CD4-positive, alpha-beta memory T cell (primary cell): ENCODE results near the gene TRRAP. TPM values are rescaled to one million over a fixed set of nuclear protein-coding genes. Genes with fewer than 3 reads are reported as not detected.

Experiments used
- CTCF ChIA-PET: fragments of 350-600 bp; sonication (Branson Sonifier 250); formaldehyde crosslinking; loops from one replicate; lab custom pipeline; 2021; ENCODE audit warnings: inconsistent platforms; ENCODE audit not compliant: partially characterized antibody; lab: Charles Lee
- POLR2A ChIA-PET: fragments of 350-600 bp; sonication (Branson Sonifier 250); formaldehyde crosslinking; loops from one replicate; lab custom pipeline; 2021; ENCODE audit not compliant: partially characterized antibody; lab: Charles Lee
- DNase-seq, 5 donors: peaks; one replicate each; pipeline versions ENCODE4 v3.0.0 to v3.0.0-alpha.2; 2020 to 2022; ENCODE audit warnings: mixed read lengths in 1 of 5
- H3K27ac ChIP-seq: one replicate; pipeline ENCODE4 v1.7.0; 2013; ENCODE audit warnings: low read depth, low read length
- H3K27me3 ChIP-seq: 2 replicates; pipeline ENCODE4 v1.7.0; 2013; ENCODE audit warnings: mild to moderate bottlenecking, low read length, moderate library complexity; ENCODE audit not compliant: insufficient read depth
- H3K36me3 ChIP-seq: 2 replicates; pipeline ENCODE4 v1.7.0; 2013; ENCODE audit warnings: mild to moderate bottlenecking, low read length, moderate library complexity; ENCODE audit not compliant: insufficient read depth
- H3K4me1 ChIP-seq: 2 replicates; pipeline ENCODE4 v1.7.0; 2013; ENCODE audit warnings: mild to moderate bottlenecking, low read length, moderate library complexity; ENCODE audit not compliant: insufficient read depth
- H3K4me3 ChIP-seq, 2 donors: one replicate each; pipeline ENCODE4 v1.7.0; 2013; ENCODE audit warnings: low read length in 2 of 2, mild to moderate bottlenecking in 1 of 2
- H3K9me3 ChIP-seq, 2 donors: one replicate each; pipeline ENCODE4 v1.7.0; 2013; ENCODE audit warnings: low read length in 2 of 2, control low read depth in 1 of 2; ENCODE audit not compliant: control insufficient read depth in 1 of 2
- H3K27ac Mint-ChIP-seq, 7 donors: one replicate each; pipeline ENCODE4 v1.8.0; 2020 to 2021; ENCODE audit warnings: mixed read lengths in 7 of 7, mild to moderate bottlenecking in 6 of 7, inconsistent platforms in 3 of 7, moderate library complexity in 3 of 7
- H3K27me3 Mint-ChIP-seq, 2 donors: one replicate each; pipeline ENCODE4 v1.8.0; 2020 to 2021; ENCODE audit warnings: mixed read lengths in 2 of 2
- H3K36me3 Mint-ChIP-seq, 2 donors: one replicate each; pipeline ENCODE4 v1.8.0; 2020 to 2021; ENCODE audit warnings: mixed read lengths in 2 of 2, inconsistent platforms in 1 of 2, mild to moderate bottlenecking in 1 of 2
- H3K4me1 Mint-ChIP-seq, 4 donors: one replicate each; pipeline ENCODE4 v1.8.0; 2020 to 2021; ENCODE audit warnings: mixed read lengths in 4 of 4, mild to moderate bottlenecking in 1 of 4
- H3K4me3 Mint-ChIP-seq, 8 donors: one replicate each; pipeline ENCODE4 v1.8.0; 2020 to 2021; ENCODE audit warnings: mixed read lengths in 8 of 8, mild to moderate bottlenecking in 7 of 8, moderate library complexity in 6 of 8, inconsistent platforms in 3 of 8
- H3K9me3 Mint-ChIP-seq, 8 donors: one replicate each; pipeline ENCODE4 v1.8.0; 2020 to 2021; ENCODE audit warnings: mixed read lengths in 8 of 8, mild to moderate bottlenecking in 5 of 8, inconsistent platforms in 3 of 8, moderate library complexity in 1 of 8
- intact Hi-C: fragments of 100-400 bp; cut with micrococcal nuclease; formaldehyde crosslinking; loops from one replicate; pipeline ENCODE4 v1.15.1; 2023
- polyA plus RNA-seq, 2 donors: library from polyadenylated mRNA; unstranded; fragments of 300-500 nt; fragmentation: Illumina TruSeq; gene quantifications; one replicate each; pipeline ENCODE4 v1.2.3, GENCODE V29; 2021
- total RNA-seq, 2 experiments: library from RNA; stranded (reverse); gene quantifications; one replicate each; pipeline ENCODE4 v1.2.3, GENCODE V29; 2021

Gene TRRAP
- total and polyA plus RNA-seq, 4 experiments from 2014 or later, result 0.42 to 89.9 (median 46.0) TPM

DNA sequence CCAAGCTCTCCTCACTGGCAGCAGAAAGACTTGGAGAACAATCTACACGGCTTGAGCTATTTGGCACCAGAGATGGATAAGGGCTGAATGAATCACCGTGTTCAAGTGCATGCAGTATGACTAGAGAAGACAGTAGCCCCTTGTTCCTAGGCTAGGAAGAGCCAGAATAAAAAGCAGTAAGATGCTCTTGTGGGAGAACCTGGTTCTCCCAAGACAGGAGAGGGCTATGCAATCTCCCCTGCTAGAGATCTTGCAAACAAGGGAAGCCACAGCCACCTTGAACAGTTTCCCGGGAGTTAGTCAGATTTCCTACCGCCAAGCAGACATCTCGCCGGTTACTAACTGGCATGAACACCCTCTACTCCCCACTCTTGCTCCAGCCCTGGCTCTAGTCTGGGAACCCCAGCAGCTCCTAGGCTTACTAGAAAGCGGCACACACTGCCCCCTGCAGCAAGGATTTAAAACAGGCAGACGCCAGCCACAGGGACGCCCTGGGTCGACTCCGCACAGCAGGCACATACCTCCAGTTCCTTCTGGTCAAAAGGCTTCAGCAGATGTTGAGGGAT is 158.3 kb downstream of the TRRAP start:
- peaks cover 74% of the 10 kb centered on the region for H3K36me3 ChIP-seq
- ChIA-PET CTCF (interaction anchor here (0.6 to 7.8 kb wide), 4 partner anchors 8 to 276 kb away, joined by 3 to 99 read pairs (median 3); no protein-coding TSS in a partner anchor), POLR2A (no interaction called here)
- DNase-seq, result no peak
- Mint-ChIP-seq H3K27me3 (no peaks in the 10 kb centered on the region), H3K9me3 (no peaks in the 10 kb centered on the region), H3K4me3 (no peak overlapping the region), H3K4me1 (peaks cover 0 to 7% (median 5%) of the 10 kb centered on the region in 4 donors), H3K27ac (peak overlapping the region in 2 of 7 donors; percentile 17 to 29), H3K36me3 (peaks cover 51 to 74% of the 10 kb centered on the region in 2 donors)
- H3K4me3 ChIP-seq, result no peak overlapping the region
- no peaks in the 10 kb centered on the region for H3K4me1 ChIP-seq
- intact Hi-C loops, result no loop called here
- no peaks in the 10 kb centered on the region for H3K9me3 ChIP-seq
- no peaks in the 10 kb centered on the region for H3K27me3 ChIP-seq
- no peak overlapping the region for H3K27ac ChIP-seq

DNA sequence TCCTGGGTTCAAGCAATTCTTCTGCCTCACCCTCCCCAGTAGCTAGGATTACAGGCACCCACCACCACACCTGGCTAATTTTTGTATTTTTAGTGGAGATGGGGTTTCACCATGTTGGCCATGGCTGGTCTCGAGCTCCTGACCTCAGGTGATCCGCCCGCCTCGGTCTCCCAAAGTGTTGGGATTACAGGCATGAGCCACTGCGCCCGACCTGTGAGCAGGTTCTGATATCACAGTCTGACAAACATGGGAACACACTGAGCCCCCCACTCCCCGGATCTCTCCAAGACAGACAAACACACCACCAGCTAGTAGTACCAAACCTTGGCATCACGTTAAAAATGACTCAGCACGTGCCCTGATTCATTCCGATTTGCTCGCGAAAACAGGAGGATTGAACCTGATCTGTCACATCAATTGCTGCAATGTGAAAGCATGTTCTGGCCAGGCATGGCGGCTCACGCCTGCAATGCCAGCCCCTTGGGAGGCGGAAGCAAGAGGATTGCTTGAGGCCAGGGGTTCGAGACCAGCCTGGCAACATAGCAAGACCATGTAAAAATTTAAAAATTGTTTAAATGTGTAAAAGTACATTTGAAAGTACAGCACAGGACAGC is 159.1 kb downstream of the TRRAP start:
- no peak overlapping the region for H3K4me3 ChIP-seq
- Mint-ChIP-seq H3K9me3 (no peaks in the 10 kb centered on the region), H3K36me3 (peaks cover 57 to 73% of the 10 kb centered on the region in 2 donors), H3K4me1 (peaks cover 0 to 7% (median 5%) of the 10 kb centered on the region in 4 donors), H3K27ac (peak overlapping the region in 2 of 7 donors; percentile 14 to 72), H3K4me3 (no peak overlapping the region), H3K27me3 (no peaks in the 10 kb centered on the region)
- no peaks in the 10 kb centered on the region for H3K4me1 ChIP-seq
- H3K27me3 ChIP-seq, result no peaks in the 10 kb centered on the region
- POLR2A ChIA-PET, result no interaction called here
- H3K27ac ChIP-seq, result no peak overlapping the region
- CTCF ChIA-PET, result interaction anchor here (0.6 to 7.8 kb wide), 2 partner anchors 9 to 275 kb away, joined by 3 to 99 read pairs; no protein-coding TSS in a partner anchor
- intact Hi-C loops, result no loop called here
- DNase-seq, result no peak
- no peaks in the 10 kb centered on the region for H3K9me3 ChIP-seq
- H3K36me3 ChIP-seq, result peaks cover 70% of the 10 kb centered on the region

DNA sequence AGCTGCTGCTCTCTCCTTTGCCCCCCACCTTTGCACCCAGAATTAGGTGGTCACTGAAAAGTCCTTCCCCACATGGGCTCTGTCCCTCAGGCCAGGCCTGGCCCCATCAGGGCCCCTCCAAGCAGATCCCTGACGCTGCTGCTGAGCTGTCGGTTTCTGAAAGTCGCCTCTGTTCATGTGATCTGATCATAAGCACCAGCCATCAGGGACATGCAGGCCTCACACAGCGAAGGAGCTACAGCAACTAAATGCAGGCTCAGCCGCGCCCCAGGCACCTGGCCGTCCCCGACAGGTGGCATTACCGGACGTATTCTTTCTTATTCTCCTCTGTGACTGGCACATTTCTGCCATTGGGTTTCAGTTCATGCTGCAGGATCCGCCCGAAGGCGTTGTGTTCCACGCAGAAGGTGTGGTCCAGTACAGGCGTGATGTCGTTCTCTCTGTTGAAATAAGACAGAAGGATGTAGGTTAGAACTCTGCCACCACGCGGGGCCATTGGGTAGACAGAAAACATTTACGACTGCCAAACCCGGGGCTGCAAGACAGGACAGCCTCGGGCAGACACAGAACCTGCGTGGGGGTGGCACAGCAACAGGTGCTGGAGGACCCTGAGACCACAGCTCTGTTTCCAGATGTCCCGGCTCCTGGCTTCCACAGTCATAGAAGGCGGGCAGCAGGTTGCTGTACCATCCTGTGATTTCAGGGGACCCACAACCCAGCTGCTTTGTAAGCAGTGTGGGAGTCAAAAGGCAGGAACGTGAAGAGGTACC is 159.9 kb downstream of the TRRAP start:
- Histone ChIP-seq H3K4me3 (no peak overlapping the region), H3K9me3 (no peaks in the 10 kb centered on the region), H3K27ac (no peak overlapping the region), H3K4me1 (no peaks in the 10 kb centered on the region), H3K27me3 (no peaks in the 10 kb centered on the region), H3K36me3 (peaks cover 65% of the 10 kb centered on the region)
- ChIA-PET CTCF (interaction anchor here (2.3 to 7.8 kb wide), 3 partner anchors 8 to 274 kb away, joined by 4 to 99 read pairs (median 14); no protein-coding TSS in a partner anchor), POLR2A (no interaction called here)
- no peaks in the 10 kb centered on the region for H3K27me3 Mint-ChIP-seq
- peaks cover 0 to 7% (median 5%) of the 10 kb centered on the region in 4 donors for H3K4me1 Mint-ChIP-seq
- H3K36me3 Mint-ChIP-seq, result peaks cover 65 to 75% of the 10 kb centered on the region in 2 donors
- intact Hi-C loops, result no loop called here
- no peak overlapping the region for H3K27ac Mint-ChIP-seq
- H3K9me3 Mint-ChIP-seq, result no peaks in the 10 kb centered on the region
- no peak for DNase-seq
- no peak overlapping the region for H3K4me3 Mint-ChIP-seq

DNA sequence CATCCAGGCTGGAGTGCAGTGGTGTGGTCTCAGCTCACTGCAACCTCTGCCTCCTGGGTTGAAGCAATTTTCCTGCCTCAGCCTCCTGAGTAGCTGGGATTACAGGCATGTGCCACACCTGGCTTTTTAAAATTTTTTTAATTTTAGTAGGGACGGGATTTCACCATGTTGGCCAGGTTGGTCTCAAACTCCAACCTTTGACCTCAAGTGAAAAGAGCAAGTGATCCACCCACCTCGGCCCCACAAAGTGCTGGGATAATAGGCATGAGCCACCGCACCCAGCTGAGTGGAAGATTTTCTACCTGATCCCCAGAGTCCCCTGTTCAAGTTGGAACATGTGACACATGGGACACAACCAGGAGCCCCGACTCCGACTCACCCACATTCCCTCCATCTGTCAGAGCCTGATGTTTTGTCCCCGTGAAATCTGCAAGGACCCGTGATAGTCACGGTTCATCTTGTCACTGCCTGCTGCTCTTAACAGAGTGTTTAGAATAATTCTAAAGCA is 161.1 kb downstream of the TRRAP start:
- POLR2A ChIA-PET, result no interaction called here
- peaks cover 0 to 7% (median 6%) of the 10 kb centered on the region in 4 donors for H3K4me1 Mint-ChIP-seq

DNA sequence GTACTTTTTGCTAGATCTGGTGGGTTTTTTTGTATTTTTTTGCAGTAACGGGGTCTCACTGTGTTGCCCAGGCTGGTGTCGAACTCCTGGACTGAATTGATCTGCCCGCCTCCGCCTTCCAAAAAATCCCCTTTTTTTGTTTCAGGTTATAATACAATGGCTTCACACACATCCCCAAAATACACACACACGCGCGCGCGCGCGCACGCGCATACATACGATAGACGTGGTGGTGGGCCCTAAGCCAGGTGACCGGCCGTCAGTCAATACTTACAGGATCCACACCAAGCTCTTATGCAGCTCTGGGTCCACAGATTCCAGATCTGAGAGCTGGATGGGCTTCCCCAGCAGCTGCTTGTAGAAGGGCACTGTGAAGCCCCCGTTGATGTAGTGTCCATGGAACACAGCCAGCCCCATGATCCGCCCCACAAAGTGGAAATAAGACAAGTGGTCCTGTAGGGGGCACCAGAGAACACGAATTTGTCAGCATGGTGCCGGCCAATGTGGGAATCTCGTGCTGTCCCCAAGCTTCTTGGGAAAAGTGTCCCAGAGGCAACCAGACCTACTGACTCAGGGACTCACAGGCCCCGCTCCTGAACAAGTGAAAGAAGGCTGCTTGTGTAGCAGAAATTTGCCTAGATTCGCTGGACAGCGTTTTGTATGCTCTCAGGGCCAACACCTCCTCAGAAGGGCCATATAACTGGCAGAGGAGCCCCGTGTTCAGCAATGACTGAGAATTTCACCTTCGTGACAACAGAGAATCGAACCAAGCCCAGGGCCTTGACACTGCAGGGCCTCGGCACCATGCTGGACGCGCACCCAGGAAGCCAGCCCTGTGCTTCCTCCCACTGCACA is 162.0 kb downstream of the TRRAP start:
- no peaks in the 10 kb centered on the region for H3K27me3 ChIP-seq
- Mint-ChIP-seq H3K36me3 (peaks cover 69 to 75% of the 10 kb centered on the region in 2 donors), H3K27ac (peak overlapping the region in 6 of 7 donors; percentile 4 to 77 (median 64)), H3K27me3 (no peaks in the 10 kb centered on the region), H3K4me3 (peak overlapping the region in 1 of 8 donors; percentile 4), H3K9me3 (no peaks in the 10 kb centered on the region), H3K4me1 (peaks cover 0 to 7% (median 5%) of the 10 kb centered on the region in 4 donors)
- CTCF ChIA-PET, result interaction anchor here (0.6 to 7.8 kb wide), 11 partner anchors 9 to 287 kb away, joined by 3 to 99 read pairs (median 3); no protein-coding TSS in a partner anchor
- H3K36me3 ChIP-seq, result peaks cover 56% of the 10 kb centered on the region
- intact Hi-C loops, result no loop called here
- no peaks in the 10 kb centered on the region for H3K4me1 ChIP-seq
- H3K27ac ChIP-seq, result no peak overlapping the region
- peak; percentile 51 to 63 (median 58) for DNase-seq
- POLR2A ChIA-PET, result no interaction called here
- no peaks in the 10 kb centered on the region for H3K9me3 ChIP-seq
- H3K4me3 ChIP-seq, result no peak overlapping the region

More for the DNA sequence above, 161.1 kb downstream of the TRRAP start:
- H3K9me3 Mint-ChIP-seq, result no peaks in the 10 kb centered on the region
- no peaks in the 10 kb centered on the region for H3K27me3 ChIP-seq
- intact Hi-C loops, result no loop called here
- CTCF ChIA-PET, result interaction anchor here (2.3 to 7.8 kb wide), 3 partner anchors 9 to 273 kb away, joined by 4 to 99 read pairs (median 14); no protein-coding TSS in a partner anchor
- peak overlapping the region in 1 of 8 donors; percentile 3 for H3K4me3 Mint-ChIP-seq
- DNase-seq, result no peak
- no peaks in the 10 kb centered on the region for H3K9me3 ChIP-seq
- no peak overlapping the region for H3K27ac ChIP-seq
- peaks cover 73 to 79% of the 10 kb centered on the region in 2 donors for H3K36me3 Mint-ChIP-seq
- no peak overlapping the region for H3K4me3 ChIP-seq
- H3K27ac Mint-ChIP-seq, result peak overlapping the region in 2 of 7 donors; percentile 57 to 83
- H3K36me3 ChIP-seq, result peaks cover 62% of the 10 kb centered on the region
- H3K27me3 Mint-ChIP-seq, result no peaks in the 10 kb centered on the region
- H3K4me1 ChIP-seq, result no peaks in the 10 kb centered on the region

DNA sequence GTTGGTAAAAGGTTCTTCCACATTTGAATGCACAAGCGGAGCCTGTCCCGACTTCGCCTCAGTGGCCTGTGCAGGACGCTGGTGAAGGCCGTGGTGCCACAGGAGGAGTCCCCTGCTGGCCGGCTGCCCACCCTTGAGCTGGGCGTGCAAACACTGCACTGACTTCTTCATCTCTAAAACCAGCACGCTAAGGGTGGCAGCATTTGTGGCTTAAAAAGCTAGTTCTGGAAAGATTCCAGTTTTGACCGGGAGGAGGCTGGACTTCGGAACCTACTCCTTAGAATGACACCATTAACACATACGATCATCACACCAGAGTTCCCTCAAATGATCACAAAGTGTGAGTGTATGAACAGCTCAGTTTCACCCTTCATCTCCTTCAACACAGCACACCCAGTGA is 163.2 kb downstream of the TRRAP start:
- no peak overlapping the region for H3K4me3 ChIP-seq
- Mint-ChIP-seq H3K36me3 (peaks cover 65 to 74% of the 10 kb centered on the region in 2 donors), H3K4me1 (peaks cover 0 to 7% (median 5%) of the 10 kb centered on the region in 4 donors), H3K27me3 (no peaks in the 10 kb centered on the region), H3K9me3 (no peaks in the 10 kb centered on the region), H3K27ac (peak overlapping the region in 2 of 7 donors; percentile 36 to 53), H3K4me3 (no peak overlapping the region)
- H3K27me3 ChIP-seq, result no peaks in the 10 kb centered on the region
- no peaks in the 10 kb centered on the region for H3K4me1 ChIP-seq
- no peaks in the 10 kb centered on the region for H3K9me3 ChIP-seq
- ChIA-PET POLR2A (interaction anchor here (0.6 kb wide), 1 partner anchor 561 kb away, joined by 3 read pairs; no protein-coding TSS in a partner anchor), CTCF (interaction anchor here (3.2 to 7.8 kb wide), 2 partner anchors 11 to 271 kb away, joined by 14 to 99 read pairs; no protein-coding TSS in a partner anchor)
- no peak for DNase-seq
- H3K36me3 ChIP-seq, result peaks cover 53% of the 10 kb centered on the region
- intact Hi-C loops, result no loop called here
- H3K27ac ChIP-seq, result no peak overlapping the region
